HG02763 (cell line): ENCODE measurements around the gene STIMATE.

Experiments
- ATAC-seq: cut with Tn5 transposase; IDR thresholded peaks from one replicate; pipeline ENCODE4 v1.9.1; 2021; ENCODE audit warnings: mild to moderate bottlenecking, moderate library complexity; ENCODE audit not compliant: unreplicated experiment

The STIMATE gene

GRCh38 chr3:52894756-52895155, 2.6 kb downstream of the STIMATE start:
- ATAC-seq = no peak

GRCh38 chr3:52893723-52894122, 3.6 kb downstream of the STIMATE start:
- ATAC-seq = no peak

GRCh38 chr3:52892625-52893311, 4.6 kb downstream of the STIMATE start:
- no peak for ATAC-seq

GRCh38 chr3:52892290-52892624, 5.1 kb downstream of the STIMATE start:
- no peak for ATAC-seq

- no peak for ATAC-seq
Measured at GRCh38 chr3:52891615-52892081, 5.7 kb downstream of the STIMATE start.

GRCh38 chr3:52891164-52891563, 6.2 kb downstream of the STIMATE start:
- ATAC-seq = no peak

GRCh38 chr3:52890735-52891134, 6.6 kb downstream of the STIMATE start:
- no peak for ATAC-seq

GRCh38 chr3:52889901-52890300, 7.4 kb downstream of the STIMATE start:
- ATAC-seq = no peak

- ATAC-seq = no peak
Measured at GRCh38 chr3:52887166-52887565, 10.2 kb downstream of the STIMATE start.

GRCh38 chr3:52886049-52886730, 11.2 kb downstream of the STIMATE start:
- ATAC-seq = no peak

GRCh38 chr3:52882377-52882776, 15.0 kb downstream of the STIMATE start:
- ATAC-seq = no peak

- no peak for ATAC-seq
Measured at GRCh38 chr3:52881871-52882270, 15.5 kb downstream of the STIMATE start.

- peak; percentile 47 for ATAC-seq
Measured at GRCh38 chr3:52880474-52880873, 16.9 kb downstream of the STIMATE start.

GRCh38 chr3:52880047-52880446, 17.3 kb downstream of the STIMATE start:
- no peak for ATAC-seq

- ATAC-seq = no peak
Measured at GRCh38 chr3:52879581-52879980, 17.8 kb downstream of the STIMATE start.

GRCh38 chr3:52879090-52879489, 18.3 kb downstream of the STIMATE start:
- ATAC-seq = no peak

GRCh38 chr3:52877085-52877484, 20.3 kb downstream of the STIMATE start:
- ATAC-seq = no peak

GRCh38 chr3:52874864-52875587, 22.3 kb downstream of the STIMATE start:
- ATAC-seq = no peak

GRCh38 chr3:52874160-52874701, 23.1 kb downstream of the STIMATE start:
- no peak for ATAC-seq

GRCh38 chr3:52873433-52874159, 23.8 kb downstream of the STIMATE start:
- no peak for ATAC-seq

- no peak for ATAC-seq
Measured at GRCh38 chr3:52872245-52872644, 25.1 kb downstream of the STIMATE start.
